Upper lobe of left lung (tissue), 6 donors: ENCODE results near the gene TTC34. TPM values are rescaled to one million over a fixed set of nuclear protein-coding genes. Genes with fewer than 3 reads are reported as not detected.

Experiments used
- ATAC-seq, 2 donors: fragments of 200-7000 bp; cut with Tn5 transposase; one replicate each; pipeline ENCODE4 v1.9.1; 2022; ENCODE audit warnings: mild to moderate bottlenecking in 2 of 2, moderate library complexity in 2 of 2; ENCODE audit not compliant: low FRiP score in 2 of 2
- DNase-seq, 2 donors: peaks; one replicate each; pipeline ENCODE4 v3.0.0-alpha.2; 2019 to 2020
- H3K27ac ChIP-seq, 4 donors: fragments of 200-600 bp; sonication (generic); one replicate each; pipeline ENCODE4 v1.5.1; 2016 to 2019
- H3K27me3 ChIP-seq, 4 donors: fragments of 200-600 bp; sonication (generic); one replicate each; pipeline ENCODE4 v1.5.1; 2017 to 2019
- H3K36me3 ChIP-seq, 4 donors: fragments of 200-600 bp; sonication (generic); one replicate each; pipeline ENCODE4 v1.5.1; 2016 to 2019
- H3K4me1 ChIP-seq, 4 donors: fragments of 200-600 bp; sonication (generic); one replicate each; pipeline ENCODE4 v1.5.1; 2018 to 2019
- H3K4me3 ChIP-seq, 4 donors: fragments of 200-600 bp; sonication (generic); one replicate each; pipeline ENCODE4 v1.5.1; 2017 to 2019; ENCODE audit warnings: mild to moderate bottlenecking in 2 of 4, moderate library complexity in 1 of 4
- H3K9me3 ChIP-seq, 4 donors: fragments of 200-600 bp; sonication (generic); one replicate each; pipeline ENCODE4 v1.5.1; 2018 to 2019
- CTCF ChIP-seq, 6 experiments: fragments of 450-650 bp in 4 of 6; fragments of 200-600 bp in 2 of 6; sonication (generic) in 2 of 6; IDR thresholded peaks; one replicate each; pipeline ENCODE4 v1.5.1; 2016 to 2019; ENCODE audit warnings: antibody characterized with exemption in 6 of 6
- EP300 ChIP-seq, 4 donors: sonication (generic); formaldehyde crosslinking; IDR thresholded peaks; one replicate each; pipeline ENCODE4 v1.5.1; 2017; ENCODE audit warnings: antibody characterized with exemption in 4 of 4, control low read depth in 2 of 4
- POLR2A ChIP-seq, 4 donors: fragments of 450-650 bp; IDR thresholded peaks; one replicate each; pipeline ENCODE4 v1.5.1; 2016 to 2017; ENCODE audit warnings: antibody characterized with exemption in 4 of 4, mild to moderate bottlenecking in 2 of 4
- POLR2AphosphoS5 ChIP-seq, 2 donors: sonication (generic); formaldehyde crosslinking; IDR thresholded peaks; one replicate each; pipeline ENCODE4 v1.5.1; 2017; ENCODE audit warnings: antibody characterized with exemption in 2 of 2
- WGBS, 2 donors: methylation state at CpG; one replicate each; pipeline ENCODE4 v1.1.5; 2017 to 2018; 5-methylcytosine and 5-hydroxymethylcytosine counted together
- total RNA-seq, 6 donors: library from RNA; depleted of rRNA in 4 of 6; stranded (reverse); fragments of >200 nt in 4 of 6; gene quantifications; one replicate each; pipeline versions ENCODE4 v1.1.0 to v1.2.1, GENCODE V29; 2016 to 2021
- donor health status: DM: no; HTN: no; CAD: no; lungs with moderate emphysema.
- donor health status: DM: no; HTN: yes; CAD: no; lungs with severe emphysema.

TTC34 gene
- total RNA-seq, 6 donors from 2014 or later: 0.76 to 4.2 (median 2.1) TPM

- 80 to 81% methylated on average over 10 to 14 of the region's 17 CpGs for WGBS, 2 donors
These were observed 20.0 kb upstream of the TTC34 start for GRCh38 chr1:2821373-2821955.

GRCh38 chr1:2820731-2821372 is 19.4 kb upstream of the TTC34 start:
- 60 to 77% methylated on average over 3 to 11 of the region's 11 CpGs for WGBS, 2 donors

More at GRCh38 chr1:2821373-2821955, 20.0 kb upstream of the TTC34 start:
- Histone ChIP-seq H3K27ac (no peak overlapping the region), H3K4me1 (peaks cover 0 to 6% (median 0%) of the 10 kb centered on the region in 4 donors), H3K4me3 (no peak overlapping the region), H3K36me3 (no peaks in the 10 kb centered on the region), H3K27me3 (no peaks in the 10 kb centered on the region), H3K9me3 (no peaks in the 10 kb centered on the region)
- TF ChIP-seq POLR2AphosphoS5 (IDR thresholded peaks at IDR 0.05) (no peak), POLR2A (IDR thresholded peaks at IDR 0.05) (no peak), CTCF (IDR thresholded peaks at IDR 0.05) (no peak), EP300 (IDR thresholded peaks at IDR 0.05) (no peak)
- DNase-seq (peak in 1 of 2 donors; percentile 60), ATAC-seq (no peak)

GRCh38 chr1:2819831-2820730 is 18.6 kb upstream of the TTC34 start:
- TF ChIP-seq POLR2AphosphoS5 (IDR thresholded peaks at IDR 0.05) (no peak), EP300 (IDR thresholded peaks at IDR 0.05) (no peak), CTCF (IDR thresholded peaks at IDR 0.05) (no peak), POLR2A (IDR thresholded peaks at IDR 0.05) (no peak)
- Histone ChIP-seq H3K36me3 (no peaks in the 10 kb centered on the region), H3K4me1 (peaks cover 0 to 6% (median 0%) of the 10 kb centered on the region in 4 donors), H3K4me3 (no peak overlapping the region), H3K27me3 (no peaks in the 10 kb centered on the region), H3K27ac (no peak overlapping the region), H3K9me3 (no peaks in the 10 kb centered on the region)
- no peak for DNase-seq
- 93 to 94% methylated on average over 28 to 31 of the region's 31 CpGs for WGBS, 2 donors
- no peak for ATAC-seq

More at GRCh38 chr1:2820731-2821372, 19.4 kb upstream of the TTC34 start:
- DNase-seq: no peak
- Histone ChIP-seq H3K4me3 (no peak overlapping the region), H3K9me3 (no peaks in the 10 kb centered on the region), H3K36me3 (no peaks in the 10 kb centered on the region), H3K27me3 (no peaks in the 10 kb centered on the region), H3K27ac (no peak overlapping the region), H3K4me1 (peaks cover 0 to 6% (median 0%) of the 10 kb centered on the region in 4 donors)
- TF ChIP-seq EP300 (IDR thresholded peaks at IDR 0.05) (no peak), CTCF (IDR thresholded peaks at IDR 0.05) (no peak), POLR2A (IDR thresholded peaks at IDR 0.05) (no peak), POLR2AphosphoS5 (IDR thresholded peaks at IDR 0.05) (no peak)
- ATAC-seq: no peak

- 82 to 90% methylated on average over 5 of the region's 5 CpGs for WGBS, 2 donors
- H3K4me3 ChIP-seq: no peak overlapping the region
- peaks cover 0 to 6% (median 0%) of the 10 kb centered on the region in 4 donors for H3K4me1 ChIP-seq
- H3K27ac ChIP-seq: no peak overlapping the region
- H3K36me3 ChIP-seq: no peaks in the 10 kb centered on the region
- no peaks in the 10 kb centered on the region for H3K27me3 ChIP-seq
- TF ChIP-seq EP300 (IDR thresholded peaks at IDR 0.05) (no peak), CTCF (IDR thresholded peaks at IDR 0.05) (no peak)
- ATAC-seq (no peak), DNase-seq (no peak)
- no peaks in the 10 kb centered on the region for H3K9me3 ChIP-seq
These were observed 17.9 kb upstream of the TTC34 start for GRCh38 chr1:2819429-2819828.
